ENCODE measurements around the gene ABCA5.

Gene ABCA5

GRCh38 chr17:69327060-69327831 is at the start of gene ABCA5:
Gene ABCA5 (minus strand): TSS chr17:69327133. CDS start chr17:69314415, 12,718 bp downstream.
- DNase-seq (ENCODE audit: low read depth in 2 of 2) = peak; percentile 55 to 62

GRCh38 chr17:69375229-69375628 is 48.3 kb upstream of the ABCA5 start:
- no peak for DNase-seq (ENCODE audit: low read depth in 2 of 2)

GRCh38 chr17:69373069-69373468 is 46.1 kb upstream of the ABCA5 start:
- no peak for DNase-seq (ENCODE audit: low read depth in 2 of 2)

GRCh38 chr17:69367298-69367697 is 40.4 kb upstream of the ABCA5 start:
- DNase-seq (ENCODE audit: low read depth in 2 of 2) = no peak

GRCh38 chr17:69363488-69364210 is 36.7 kb upstream of the ABCA5 start:
- DNase-seq (ENCODE audit: low read depth in 2 of 2) = no peak

- DNase-seq (ENCODE audit: low read depth in 2 of 2) = no peak
Measured at GRCh38 chr17:69361156-69361555, 34.2 kb upstream of the ABCA5 start.

GRCh38 chr17:69358688-69359596 is 32.0 kb upstream of the ABCA5 start:
- no peak for DNase-seq (ENCODE audit: low read depth in 2 of 2)

- DNase-seq (ENCODE audit: low read depth in 2 of 2) = no peak
Measured at GRCh38 chr17:69357701-69358100, 30.8 kb upstream of the ABCA5 start.

- no peak for DNase-seq (ENCODE audit: low read depth in 2 of 2)
Measured at GRCh38 chr17:69356625-69357024, 29.7 kb upstream of the ABCA5 start.

- no peak for DNase-seq (ENCODE audit: low read depth in 2 of 2)
Measured at GRCh38 chr17:69350911-69351310, 24.0 kb upstream of the ABCA5 start.

- no peak for DNase-seq (ENCODE audit: low read depth in 2 of 2)
Measured at GRCh38 chr17:69348429-69348828, 21.5 kb upstream of the ABCA5 start.

- DNase-seq (ENCODE audit: low read depth in 2 of 2) = no peak
Measured at GRCh38 chr17:69346766-69347165, 19.8 kb upstream of the ABCA5 start.

GRCh38 chr17:69344939-69345338 is 18.0 kb upstream of the ABCA5 start:
- DNase-seq (ENCODE audit: low read depth in 2 of 2) = no peak

GRCh38 chr17:69342896-69343644 is 16.1 kb upstream of the ABCA5 start:
- DNase-seq (ENCODE audit: low read depth in 2 of 2) = no peak

GRCh38 chr17:69339937-69340336 is 13.0 kb upstream of the ABCA5 start:
- DNase-seq (ENCODE audit: low read depth in 2 of 2) = no peak

GRCh38 chr17:69336996-69337395 is 10.1 kb upstream of the ABCA5 start:
- DNase-seq (ENCODE audit: low read depth in 2 of 2) = no peak

- DNase-seq (ENCODE audit: low read depth in 2 of 2) = no peak
Measured at GRCh38 chr17:69336580-69336979, 9.6 kb upstream of the ABCA5 start.

GRCh38 chr17:69335058-69335457 is 8.1 kb upstream of the ABCA5 start:
- no peak for DNase-seq (ENCODE audit: low read depth in 2 of 2)

GRCh38 chr17:69333561-69333960 is 6.6 kb upstream of the ABCA5 start:
- DNase-seq (ENCODE audit: low read depth in 2 of 2) = no peak

GRCh38 chr17:69331756-69332155 is 4.8 kb upstream of the ABCA5 start:
- DNase-seq (ENCODE audit: low read depth in 2 of 2) = no peak

- no peak for DNase-seq (ENCODE audit: low read depth in 2 of 2)
Measured at GRCh38 chr17:69326377-69327059, 415 bp downstream of the ABCA5 start.

Data from fibroblast of skin of left biceps (primary cell).